HepG2 (cell line): ENCODE measurements around the gene SH3BGRL2. TPM values are rescaled to one million over a fixed set of nuclear protein-coding genes. Genes with fewer than 3 reads are reported as not detected.

Experiments used
- ATAC-seq: fragments of 200-7000 bp; cut with Tn5 transposase; 3 replicates; pipeline ENCODE4 v1.9.1; 2020; ENCODE audit warnings: mild to moderate bottlenecking, moderate library complexity
- BruUV-seq: library from RNA; stranded (reverse); fragments of 400-500 nt; replicated peaks from 2 replicates; lab custom pipeline; 2021; lab: Mats Ljungman, UMichigan
- CTCF ChIA-PET: fragments of 300-600 bp; formaldehyde crosslinking; extraction: SDS; loops from one replicate; lab custom pipeline; 2021; ENCODE audit warnings: low total read pairs, inconsistent platforms, low intra/inter-chr PET ratio; lab: Yijun Ruan, JAX
- POLR2A ChIA-PET: fragments of 350-600 bp; sonication (Branson Sonifier 250); formaldehyde crosslinking; loops from one replicate; lab custom pipeline; 2020; ENCODE audit warnings: antibody characterized with exemption, inconsistent platforms; lab: Yijun Ruan, JAX
- DNase-seq: peaks from one replicate; pipeline ENCODE4 v3.0.0-alpha.2; 2015; ENCODE audit warnings: low spot score
- FAIRE-seq: peaks from 3 replicates; lab custom pipeline; 2011; peaks lifted over from hg19 to GRCh38; lab: Jason Lieb, UNC
- H2AFZ ChIP-seq: one replicate; pipeline ENCODE4 v1.6.1; 2011; ENCODE audit warnings: low read length, inconsistent platforms
- H3K27ac ChIP-seq: fragments of 300-600 bp; 3 replicates; pipeline ENCODE4 v1.8.0; 2011; ENCODE audit warnings: mixed run types, mild to moderate bottlenecking, mixed read lengths, low read length, inconsistent platforms; ENCODE audit not compliant: insufficient read depth; ENCODE audit errors: extremely low read length
- H3K27me3 ChIP-seq, 2 experiments: fragments of 200-600 bp in 1 of 2; 2 replicates in 1 of 2; 3 replicates in 1 of 2; pipeline versions ENCODE4 v1.6.0 to v1.8.0; 2011; ENCODE audit warnings: low read length in 2 of 2, mild to moderate bottlenecking in 2 of 2, moderate library complexity in 2 of 2, inconsistent platforms in 1 of 2; ENCODE audit not compliant: insufficient read depth in 2 of 2, control insufficient read depth in 1 of 2
- H3K36me3 ChIP-seq, 2 experiments: fragments of 200-600 bp in 1 of 2; replicated peaks in 1 of 2; 2 replicates in 1 of 2; 3 replicates in 1 of 2; pipeline versions ENCODE4 v1.5.1 to v1.8.0; 2011; ENCODE audit warnings: low read length in 2 of 2, inconsistent platforms in 1 of 2; ENCODE audit not compliant: insufficient read depth in 2 of 2, control insufficient read depth in 1 of 2
- H3K4me1 ChIP-seq: 2 replicates; pipeline ENCODE4 v1.5.1; 2012; ENCODE audit warnings: low read length, inconsistent platforms; ENCODE audit not compliant: insufficient read depth
- H3K4me2 ChIP-seq: 2 replicates; pipeline ENCODE4 v1.6.0; 2011; ENCODE audit warnings: low read depth, low read length, inconsistent platforms
- H3K4me3 ChIP-seq, 3 experiments: fragments of 200-600 bp in 1 of 3; sonication (generic), shearing (Covaris generic) in 1 of 3; replicated peaks in 1 of 3; 2 replicates each; pipeline ENCODE4 v1.5.1; 2011 to 2016; ENCODE audit warnings: low read length in 3 of 3, inconsistent platforms in 2 of 3, low read depth in 2 of 3, mild to moderate bottlenecking in 2 of 3, control low read depth in 1 of 3, mixed read lengths in 1 of 3; ENCODE audit not compliant: insufficient read depth in 1 of 3
- H3K79me2 ChIP-seq: one replicate; pipeline ENCODE4 v1.6.1; 2011; ENCODE audit warnings: low read length, inconsistent platforms; ENCODE audit not compliant: insufficient read depth
- H3K9ac ChIP-seq: 2 replicates; pipeline ENCODE4 v1.6.0; 2011; ENCODE audit warnings: mild to moderate bottlenecking, low read depth, low read length, inconsistent platforms; ENCODE audit not compliant: insufficient read depth
- H3K9me3 ChIP-seq: 2 replicates; pipeline ENCODE4 v1.5.1; 2012; ENCODE audit warnings: mild to moderate bottlenecking, low read length
- H4K20me1 ChIP-seq: 2 replicates; pipeline ENCODE4 v1.6.0; 2011; ENCODE audit warnings: inconsistent platforms, mild to moderate bottlenecking, low read length, moderate library complexity; ENCODE audit not compliant: insufficient read depth
- ATRX ChIP-seq: sonication (generic); formaldehyde crosslinking; IDR thresholded peaks from 2 replicates; pipeline ENCODE4 v1.4.0; 2020; ENCODE audit warnings: missing genetic modification reagents, borderline replicate concordance
- CBX2 ChIP-seq, 2 experiments: fragments of 200-600 bp in 1 of 2; sonication (generic); formaldehyde crosslinking in 1 of 2; IDR thresholded peaks; 2 replicates each; pipeline versions ENCODE4 v1.7.0 to v1.8.1; 2018 to 2022; ENCODE audit warnings: low read depth in 2 of 2, low read length in 1 of 2, mild to moderate bottlenecking in 1 of 2, missing genetic modification reagents in 1 of 2
- HOXA9 ChIP-seq: sonication (generic); formaldehyde crosslinking; IDR thresholded peaks from 2 replicates; pipeline ENCODE4 v1.8.1; 2022; ENCODE audit warnings: missing genetic modification reagents, mild to moderate bottlenecking, moderate library complexity, borderline replicate concordance
- NR2C2 ChIP-seq: sonication (generic); formaldehyde crosslinking; IDR thresholded peaks from 2 replicates; pipeline ENCODE4 v1.4.0; 2020; ENCODE audit warnings: missing genetic modification reagents, mild to moderate bottlenecking, moderate library complexity, borderline replicate concordance
- SALL1 ChIP-seq: sonication (generic); formaldehyde crosslinking; IDR thresholded peaks from 2 replicates; pipeline ENCODE4 v1.8.0; 2022; ENCODE audit warnings: mild to moderate bottlenecking, missing genetic modification reagents
- SCMH1 ChIP-seq: sonication (generic); formaldehyde crosslinking; IDR thresholded peaks from 2 replicates; pipeline ENCODE4 v1.9.0; 2021; ENCODE audit warnings: missing genetic modification reagents, mild to moderate bottlenecking, borderline replicate concordance
- TEAD2 ChIP-seq: sonication (generic); formaldehyde crosslinking; IDR thresholded peaks from 2 replicates; pipeline ENCODE4 v1.9.0; 2021; ENCODE audit warnings: missing genetic modification reagents
- YEATS4 ChIP-seq: sonication (generic); formaldehyde crosslinking; IDR thresholded peaks from 2 replicates; pipeline ENCODE4 v1.4.0; 2020; ENCODE audit warnings: missing genetic modification reagents, borderline replicate concordance
- ZFY ChIP-seq: sonication (generic); formaldehyde crosslinking; IDR thresholded peaks from 2 replicates; pipeline ENCODE4 v1.4.0; 2020; ENCODE audit warnings: missing genetic modification reagents
- ZNF30 ChIP-seq: sonication (generic); formaldehyde crosslinking; IDR thresholded peaks from 2 replicates; pipeline ENCODE4 v1.5.0; 2020; ENCODE audit warnings: mild to moderate bottlenecking, missing genetic modification reagents
- ZNF441 ChIP-seq: sonication (generic); formaldehyde crosslinking; IDR thresholded peaks from 2 replicates; pipeline ENCODE4 v1.7.0; 2021; ENCODE audit warnings: missing genetic modification reagents, borderline replicate concordance
- ZNF713 ChIP-seq: sonication (generic); formaldehyde crosslinking; IDR thresholded peaks from 2 replicates; pipeline ENCODE4 v1.4.0; 2020; ENCODE audit warnings: mild to moderate bottlenecking, missing genetic modification reagents
- whole genome bisulfite sequencing: methylation state at CpG from one replicate; pipeline ENCODE4 v1.1.6; 2017; ENCODE audit warnings: low lambda C conversion rate; 5-methylcytosine and 5-hydroxymethylcytosine counted together
- in situ Hi-C: cut with HindIII; loops from 2 replicates; pipeline ENCODE4 v1.10.0; 2017; ENCODE audit warnings: low pct_unique_long_range_greater_than_20kb; ENCODE audit not compliant: extremely low pct_ligation_motif_present
- intact Hi-C: fragments of 100-400 bp; cut with micrococcal nuclease; formaldehyde crosslinking; loops from one replicate; pipeline ENCODE4 v1.10.0; 2022; ENCODE audit not compliant: unreplicated experiment
- polyA plus RNA-seq, 8 experiments: library from polyadenylated mRNA; depleted of rRNA in 3 of 8; stranded (reverse) in 7 of 8; unstranded in 1 of 8; fragments of >200 nt; fragmentation: Illumina TruSeq in 4 of 8; extraction: Trizol in 4 of 8; gene quantifications; 2 replicates each; pipeline versions ENCODE4 v1.2.1 to v1.2.3, GENCODE V29; 2011 to 2016; ENCODE audit warnings: low read depth in 4 of 8, missing spikeins in 1 of 8, mixed read lengths in 1 of 8; ENCODE audit not compliant: insufficient read depth in 1 of 8
- total RNA-seq, 5 experiments: library from RNA; depleted of rRNA; stranded (reverse); fragments of >200 nt; fragmentation: Illumina TruSeq; extraction: Trizol; gene quantifications; 2 replicates each; pipeline ENCODE4 v1.2.3, GENCODE V29; 2016; ENCODE audit warnings: low read depth in 1 of 5
- TF ChIP-seq, protein P1 (sequence below): sonication (generic); formaldehyde crosslinking; IDR thresholded peaks from 2 replicates; pipeline ENCODE4 v1.5.1; 2020; ENCODE audit warnings: missing genetic modification reagents, mild to moderate bottlenecking, borderline replicate concordance
- TF ChIP-seq, protein P2 (sequence below): sonication (generic); formaldehyde crosslinking; IDR thresholded peaks from 2 replicates; pipeline ENCODE4 v1.4.0; 2020; ENCODE audit warnings: missing genetic modification reagents, borderline replicate concordance
- TF ChIP-seq, protein P3 (sequence below): sonication (generic); formaldehyde crosslinking; IDR thresholded peaks from 2 replicates; pipeline ENCODE4 v1.4.0; 2020; ENCODE audit warnings: missing genetic modification reagents

Gene SH3BGRL2
- total and polyA plus RNA-seq, 2 of the 13 experiments (the other 11 are each of a cell fraction or from before 2014, with no cell fraction given): 10.9 to 28.8 TPM

DNA sequence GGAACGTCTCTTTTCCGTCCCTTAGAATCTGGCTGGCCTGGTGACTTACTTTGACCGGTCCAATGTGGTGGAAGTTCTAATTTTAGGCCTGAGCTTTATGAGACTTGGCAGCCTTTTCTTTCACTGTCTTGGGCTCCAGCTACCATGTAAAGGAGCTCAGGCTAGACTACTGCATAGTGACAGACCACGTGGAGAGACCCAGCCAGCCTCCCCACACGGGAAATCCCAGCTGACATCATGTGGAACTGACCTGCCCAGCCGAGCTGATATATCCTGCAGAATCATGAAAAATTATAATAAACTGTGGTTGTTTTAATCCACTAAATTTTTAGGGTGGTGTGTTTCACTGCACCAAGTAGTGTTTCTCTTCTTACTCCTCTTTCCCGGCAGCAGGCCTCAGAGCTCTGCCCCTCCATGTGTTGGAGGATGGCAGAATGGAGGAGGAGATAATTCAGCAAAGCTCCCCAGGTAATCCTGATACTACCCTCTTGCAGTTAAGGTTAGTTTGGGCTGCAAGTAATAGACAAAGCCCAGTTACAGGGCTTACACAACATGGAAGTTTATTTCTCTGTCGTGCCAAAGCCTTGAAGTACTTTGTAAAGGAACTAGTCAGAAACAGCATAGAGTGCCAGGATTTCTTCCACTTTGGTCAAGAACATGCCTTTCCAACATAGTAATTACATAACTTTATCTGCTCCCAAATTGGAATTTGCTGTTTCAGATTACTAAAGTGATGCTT lies 87.5 kb downstream of the SH3BGRL2 start:
- intact Hi-C loops (loop anchor here (10.0 kb wide), 1 partner anchor 74 kb away; no protein-coding TSS in a partner anchor), in situ Hi-C loops (loop anchor here (5.0 to 10.0 kb wide), 2 partner anchors 146 to 324 kb away; no protein-coding TSS in a partner anchor)
- ChIA-PET CTCF (no interaction called here), POLR2A (interaction anchor here (0.8 kb wide), 1 partner anchor 9 kb away, joined by 3 read pairs; no protein-coding TSS in a partner anchor)
- H3K36me3 ChIP-seq: no peaks in the 10 kb centered on the region
- no peak overlapping the region for H3K9ac ChIP-seq
- ATAC-seq: no peak
- H3K27ac ChIP-seq: no peak overlapping the region
- no peaks in the 10 kb centered on the region for H3K79me2 ChIP-seq
- H3K27me3 ChIP-seq: peaks cover 0 to 11% of the 10 kb centered on the region in 2 experiments; a peak in 2 of 5 replicates
- H4K20me1 ChIP-seq: no peaks in the 10 kb centered on the region
- 39% methylated on average over 6 of the region's 8 CpGs for WGBS
- no peak overlapping the region for H3K4me3 ChIP-seq
- H3K4me2 ChIP-seq: no peak overlapping the region
- no peak for DNase-seq
- no peak overlapping the region for H2AFZ ChIP-seq
- BruUV-seq: no TSS peak
- no peaks in the 10 kb centered on the region for H3K9me3 ChIP-seq
- no peak for FAIRE-seq
- H3K4me1 ChIP-seq: no peaks in the 10 kb centered on the region
- no peak for TF ChIP-seq TEAD2 (CRISPR knock-in tag)
- TF ChIP-seq ZNF30 (CRISPR knock-in tag): no peak
- no peak for TF ChIP-seq YEATS4 (CRISPR knock-in tag)
- no peak for TF ChIP-seq ZNF713 (CRISPR knock-in tag)
- no peak for TF ChIP-seq CBX2 (IDR thresholded peaks at IDR 0.05; ENCODE audit: low read depth, low read length)
- no peak for TF ChIP-seq CBX2 (CRISPR knock-in tag; IDR thresholded peaks at IDR 0.05; ENCODE audit: low read depth)
- TF ChIP-seq, protein P1, sequence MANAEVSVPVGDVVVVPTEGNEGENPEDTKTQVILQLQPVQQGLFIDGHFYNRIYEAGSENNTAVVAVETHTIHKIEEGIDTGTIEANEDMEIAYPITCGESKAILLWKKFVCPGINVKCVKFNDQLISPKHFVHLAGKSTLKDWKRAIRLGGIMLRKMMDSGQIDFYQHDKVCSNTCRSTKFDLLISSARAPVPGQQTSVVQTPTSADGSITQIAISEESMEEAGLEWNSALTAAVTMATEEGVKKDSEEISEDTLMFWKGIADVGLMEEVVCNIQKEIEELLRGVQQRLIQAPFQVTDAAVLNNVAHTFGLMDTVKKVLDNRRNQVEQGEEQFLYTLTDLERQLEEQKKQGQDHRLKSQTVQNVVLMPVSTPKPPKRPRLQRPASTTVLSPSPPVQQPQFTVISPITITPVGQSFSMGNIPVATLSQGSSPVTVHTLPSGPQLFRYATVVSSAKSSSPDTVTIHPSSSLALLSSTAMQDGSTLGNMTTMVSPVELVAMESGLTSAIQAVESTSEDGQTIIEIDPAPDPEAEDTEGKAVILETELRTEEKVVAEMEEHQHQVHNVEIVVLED (CRISPR knock-in tag): no peak
- TF ChIP-seq, protein P2, sequence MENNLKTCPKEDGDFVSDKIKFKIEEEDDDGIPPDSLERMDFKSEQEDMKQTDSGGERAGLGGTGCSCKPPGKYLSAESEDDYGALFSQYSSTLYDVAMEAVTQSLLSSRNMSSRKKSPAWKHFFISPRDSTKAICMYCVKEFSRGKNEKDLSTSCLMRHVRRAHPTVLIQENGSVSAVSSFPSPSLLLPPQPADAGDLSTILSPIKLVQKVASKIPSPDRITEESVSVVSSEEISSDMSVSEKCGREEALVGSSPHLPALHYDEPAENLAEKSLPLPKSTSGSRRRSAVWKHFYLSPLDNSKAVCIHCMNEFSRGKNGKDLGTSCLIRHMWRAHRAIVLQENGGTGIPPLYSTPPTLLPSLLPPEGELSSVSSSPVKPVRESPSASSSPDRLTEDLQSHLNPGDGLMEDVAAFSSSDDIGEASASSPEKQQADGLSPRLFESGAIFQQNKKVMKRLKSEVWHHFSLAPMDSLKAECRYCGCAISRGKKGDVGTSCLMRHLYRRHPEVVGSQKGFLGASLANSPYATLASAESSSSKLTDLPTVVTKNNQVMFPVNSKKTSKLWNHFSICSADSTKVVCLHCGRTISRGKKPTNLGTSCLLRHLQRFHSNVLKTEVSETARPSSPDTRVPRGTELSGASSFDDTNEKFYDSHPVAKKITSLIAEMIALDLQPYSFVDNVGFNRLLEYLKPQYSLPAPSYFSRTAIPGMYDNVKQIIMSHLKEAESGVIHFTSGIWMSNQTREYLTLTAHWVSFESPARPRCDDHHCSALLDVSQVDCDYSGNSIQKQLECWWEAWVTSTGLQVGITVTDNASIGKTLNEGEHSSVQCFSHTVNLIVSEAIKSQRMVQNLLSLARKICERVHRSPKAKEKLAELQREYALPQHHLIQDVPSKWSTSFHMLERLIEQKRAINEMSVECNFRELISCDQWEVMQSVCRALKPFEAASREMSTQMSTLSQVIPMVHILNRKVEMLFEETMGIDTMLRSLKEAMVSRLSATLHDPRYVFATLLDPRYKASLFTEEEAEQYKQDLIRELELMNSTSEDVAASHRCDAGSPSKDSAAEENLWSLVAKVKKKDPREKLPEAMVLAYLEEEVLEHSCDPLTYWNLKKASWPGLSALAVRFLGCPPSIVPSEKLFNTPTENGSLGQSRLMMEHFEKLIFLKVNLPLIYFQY (CRISPR knock-in tag): no peak
- no peak for TF ChIP-seq ZFY (CRISPR knock-in tag)
- TF ChIP-seq SCMH1 (CRISPR knock-in tag): no peak
- TF ChIP-seq HOXA9 (CRISPR knock-in tag): no peak
- TF ChIP-seq, protein P3, sequence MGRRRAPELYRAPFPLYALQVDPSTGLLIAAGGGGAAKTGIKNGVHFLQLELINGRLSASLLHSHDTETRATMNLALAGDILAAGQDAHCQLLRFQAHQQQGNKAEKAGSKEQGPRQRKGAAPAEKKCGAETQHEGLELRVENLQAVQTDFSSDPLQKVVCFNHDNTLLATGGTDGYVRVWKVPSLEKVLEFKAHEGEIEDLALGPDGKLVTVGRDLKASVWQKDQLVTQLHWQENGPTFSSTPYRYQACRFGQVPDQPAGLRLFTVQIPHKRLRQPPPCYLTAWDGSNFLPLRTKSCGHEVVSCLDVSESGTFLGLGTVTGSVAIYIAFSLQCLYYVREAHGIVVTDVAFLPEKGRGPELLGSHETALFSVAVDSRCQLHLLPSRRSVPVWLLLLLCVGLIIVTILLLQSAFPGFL (CRISPR knock-in tag): no peak
- TF ChIP-seq ATRX (CRISPR knock-in tag): no peak
- no peak for TF ChIP-seq ZNF441
- no peak for TF ChIP-seq SALL1 (CRISPR knock-in tag)
- TF ChIP-seq NR2C2 (CRISPR knock-in tag): no peak
